ENCODE measurements around the gene CES5A.

DNA sequence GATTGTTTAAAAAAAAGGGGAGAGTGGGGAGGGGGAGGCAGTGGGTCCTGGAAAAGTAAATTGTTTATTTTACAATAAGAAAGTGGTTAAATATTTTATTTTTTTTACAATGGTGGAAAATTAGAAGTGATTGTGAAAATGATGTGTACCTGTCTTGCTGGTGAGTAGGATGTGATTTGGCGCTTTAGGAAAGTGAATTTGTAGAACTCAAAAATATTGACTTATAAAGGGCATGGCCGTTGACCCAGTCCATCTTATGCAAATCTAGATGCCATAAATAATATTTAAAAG is 32.1 kb downstream of the CES5A start:
- TF ChIP-seq, protein P1, sequence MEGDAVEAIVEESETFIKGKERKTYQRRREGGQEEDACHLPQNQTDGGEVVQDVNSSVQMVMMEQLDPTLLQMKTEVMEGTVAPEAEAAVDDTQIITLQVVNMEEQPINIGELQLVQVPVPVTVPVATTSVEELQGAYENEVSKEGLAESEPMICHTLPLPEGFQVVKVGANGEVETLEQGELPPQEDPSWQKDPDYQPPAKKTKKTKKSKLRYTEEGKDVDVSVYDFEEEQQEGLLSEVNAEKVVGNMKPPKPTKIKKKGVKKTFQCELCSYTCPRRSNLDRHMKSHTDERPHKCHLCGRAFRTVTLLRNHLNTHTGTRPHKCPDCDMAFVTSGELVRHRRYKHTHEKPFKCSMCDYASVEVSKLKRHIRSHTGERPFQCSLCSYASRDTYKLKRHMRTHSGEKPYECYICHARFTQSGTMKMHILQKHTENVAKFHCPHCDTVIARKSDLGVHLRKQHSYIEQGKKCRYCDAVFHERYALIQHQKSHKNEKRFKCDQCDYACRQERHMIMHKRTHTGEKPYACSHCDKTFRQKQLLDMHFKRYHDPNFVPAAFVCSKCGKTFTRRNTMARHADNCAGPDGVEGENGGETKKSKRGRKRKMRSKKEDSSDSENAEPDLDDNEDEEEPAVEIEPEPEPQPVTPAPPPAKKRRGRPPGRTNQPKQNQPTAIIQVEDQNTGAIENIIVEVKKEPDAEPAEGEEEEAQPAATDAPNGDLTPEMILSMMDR (IDR thresholded peaks at IDR 0.05): no peak
- TF ChIP-seq POLR2A (IDR thresholded peaks at IDR 0.05): no peak

Data from lower leg skin (tissue), 3 donors.